ENCODE measurements around the gene CFAP97D2.
A peak's percentile ranks its signal among the peaks of the same experiment; 100 is the strongest.

The CFAP97D2 gene

DNA sequence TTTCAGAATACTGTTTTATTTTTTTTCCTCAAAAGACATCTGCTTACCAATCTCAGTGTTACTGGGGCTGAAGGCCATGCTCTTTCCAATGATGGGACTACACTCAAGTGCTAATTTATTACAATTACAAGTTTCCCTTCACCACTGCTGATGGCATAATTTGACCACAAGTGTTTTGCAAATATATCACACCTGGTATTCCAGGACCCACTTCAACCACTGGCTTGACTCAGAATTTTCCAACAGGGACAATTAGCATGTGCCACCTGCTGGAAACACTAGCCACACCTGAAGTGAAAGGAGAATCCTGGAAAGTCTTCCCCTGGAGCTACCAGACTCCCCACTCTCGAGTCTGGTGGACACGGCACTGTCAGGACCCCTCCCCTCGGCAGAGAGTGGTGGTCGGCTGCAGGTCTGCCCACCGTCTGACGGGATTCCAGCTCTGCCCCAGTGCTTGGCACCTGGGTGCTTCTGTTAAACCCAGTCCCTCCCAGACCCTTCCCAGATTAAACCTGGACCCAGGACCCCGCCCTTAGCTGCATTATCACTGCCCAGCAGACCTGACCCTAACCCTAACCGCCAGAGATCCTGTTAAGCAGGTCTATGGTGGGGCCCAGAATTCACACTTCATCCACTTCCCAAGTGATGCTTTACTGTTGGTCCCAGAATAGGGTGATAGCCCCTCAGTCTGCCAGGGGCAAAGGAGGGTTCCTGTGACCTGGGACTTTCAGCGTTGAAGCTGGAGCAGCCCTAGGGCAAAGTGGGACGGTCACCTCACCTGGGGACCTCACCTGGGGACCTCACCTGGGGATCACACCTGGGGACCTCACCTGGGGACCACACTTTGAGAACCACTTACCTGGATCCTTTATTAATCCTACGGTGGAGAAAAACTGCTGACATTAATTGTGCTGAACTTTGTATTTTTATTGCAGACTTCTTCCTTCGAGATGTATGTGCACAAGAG, 29.0 kb upstream of the CFAP97D2 start:
- Histone ChIP-seq H3K36me3 (ENCODE audit: control insufficient read depth in 1 of 2, insufficient read depth in 2 of 2, low read length in 2 of 2) (no peaks in the 10 kb centered on the region), H3K27ac (ENCODE audit: low read depth, low read length) (no peak overlapping the region), H3K9me3 (ENCODE audit: control insufficient read depth in 1 of 2, low read length in 2 of 2) (no peaks in the 10 kb centered on the region), H3K4me1 (ENCODE audit: control insufficient read depth in 1 of 2, insufficient read depth in 2 of 2, low read length in 2 of 2) (peaks cover 16 to 17% of the 10 kb centered on the region in 2 donors), H3K9ac (ENCODE audit: low read depth in 1 of 2, low read length in 2 of 2) (no peak overlapping the region), H3K27me3 (ENCODE audit: control insufficient read depth in 1 of 2, insufficient read depth in 2 of 2, low read length in 2 of 2) (no peaks in the 10 kb centered on the region), H3K4me3 (ENCODE audit: low read depth in 1 of 2, low read length in 2 of 2) (no peak overlapping the region)

DNA sequence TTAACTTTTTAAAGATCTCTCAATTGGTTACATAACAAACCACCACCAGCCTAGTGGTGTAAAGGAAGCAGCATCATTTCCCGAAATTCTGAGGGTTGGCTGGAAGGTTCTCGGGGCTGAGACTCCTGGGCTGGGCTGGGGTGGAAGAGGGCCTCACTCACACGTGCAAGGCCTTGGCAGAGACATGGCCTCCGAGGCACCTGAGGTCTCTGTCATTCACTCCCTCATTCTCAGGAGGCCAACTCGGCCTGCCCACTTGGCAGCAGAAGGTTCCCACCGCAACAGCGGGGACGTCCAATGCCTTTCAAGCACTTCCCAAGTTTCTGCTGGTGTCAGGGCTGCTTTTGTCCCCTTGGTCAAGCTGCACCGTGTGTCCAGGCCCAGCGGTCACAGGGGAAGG, 28.0 kb upstream of the CFAP97D2 start:
- Histone ChIP-seq H3K9ac (ENCODE audit: low read depth in 1 of 2, low read length in 2 of 2) (no peak overlapping the region), H3K4me3 (ENCODE audit: low read depth in 1 of 2, low read length in 2 of 2) (no peak overlapping the region), H3K27me3 (ENCODE audit: control insufficient read depth in 1 of 2, insufficient read depth in 2 of 2, low read length in 2 of 2) (no peaks in the 10 kb centered on the region), H3K9me3 (ENCODE audit: control insufficient read depth in 1 of 2, low read length in 2 of 2) (no peaks in the 10 kb centered on the region), H3K36me3 (ENCODE audit: control insufficient read depth in 1 of 2, insufficient read depth in 2 of 2, low read length in 2 of 2) (no peaks in the 10 kb centered on the region), H3K4me1 (ENCODE audit: control insufficient read depth in 1 of 2, insufficient read depth in 2 of 2, low read length in 2 of 2) (peaks cover 16 to 17% of the 10 kb centered on the region in 2 donors), H3K27ac (ENCODE audit: low read depth, low read length) (no peak overlapping the region)

DNA sequence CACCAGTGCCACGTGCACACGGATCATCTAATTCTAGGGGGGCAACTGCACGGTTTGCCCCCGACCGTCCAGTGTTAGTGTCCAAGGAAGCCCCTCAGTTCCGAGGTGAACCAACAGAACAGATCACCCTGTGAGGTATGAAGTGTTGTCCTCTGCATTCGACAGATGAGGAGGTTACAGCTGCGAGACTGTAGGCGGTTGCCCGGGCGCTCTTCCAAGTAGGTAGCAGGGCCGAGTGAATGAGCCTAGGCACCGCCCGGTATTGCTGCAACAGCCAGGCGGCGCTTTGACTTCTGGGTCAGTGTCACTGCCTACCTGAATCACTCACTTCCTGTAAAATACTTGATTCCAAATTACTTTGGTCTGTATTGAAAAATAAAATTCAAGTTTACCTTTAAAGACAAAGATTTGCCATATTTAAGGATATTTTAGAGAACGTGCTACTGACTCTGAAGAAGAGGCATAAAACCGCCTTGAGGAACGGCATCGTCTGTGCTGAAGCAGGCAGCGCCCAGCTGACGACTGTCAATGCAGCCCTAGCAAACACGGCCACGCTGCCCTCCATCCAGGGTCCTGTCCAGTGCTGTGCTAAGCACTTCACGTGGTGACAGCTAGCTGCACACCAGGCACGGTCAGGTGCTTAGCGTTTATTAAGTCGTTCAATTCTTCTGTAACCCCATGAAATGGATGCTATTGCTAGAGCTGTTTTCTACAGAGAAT, 27.3 kb upstream of the CFAP97D2 start:
- no peak overlapping the region for H3K4me3 ChIP-seq (ENCODE audit: low read depth in 1 of 2, low read length in 2 of 2)
- peaks cover 16 to 17% of the 10 kb centered on the region in 2 donors for H3K4me1 ChIP-seq (ENCODE audit: control insufficient read depth in 1 of 2, insufficient read depth in 2 of 2, low read length in 2 of 2)
- H3K27ac ChIP-seq (ENCODE audit: low read depth, low read length), result no peak overlapping the region
- no peak overlapping the region for H3K9ac ChIP-seq (ENCODE audit: low read depth in 1 of 2, low read length in 2 of 2)
- H3K36me3 ChIP-seq (ENCODE audit: control insufficient read depth in 1 of 2, insufficient read depth in 2 of 2, low read length in 2 of 2), result no peaks in the 10 kb centered on the region
- H3K9me3 ChIP-seq (ENCODE audit: control insufficient read depth in 1 of 2, low read length in 2 of 2), result no peaks in the 10 kb centered on the region
- no peaks in the 10 kb centered on the region for H3K27me3 ChIP-seq (ENCODE audit: control insufficient read depth in 1 of 2, insufficient read depth in 2 of 2, low read length in 2 of 2)

DNA sequence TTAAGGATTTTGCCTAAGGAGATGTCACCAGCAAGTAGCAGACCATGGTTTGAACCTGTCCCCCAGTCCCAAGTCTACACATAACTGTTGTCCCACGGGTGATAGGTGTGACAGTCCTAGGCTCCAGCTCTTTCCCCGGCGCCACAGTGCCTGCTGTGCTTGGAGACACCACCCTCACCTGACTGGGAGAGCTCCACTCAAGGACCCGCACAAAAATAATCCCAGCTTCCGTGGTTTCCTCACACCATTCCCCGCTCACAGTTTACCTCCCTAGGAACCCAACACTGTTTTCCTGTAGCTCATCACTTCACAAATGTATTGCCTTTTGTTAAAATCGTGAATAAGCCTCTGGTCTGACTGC, 26.8 kb upstream of the CFAP97D2 start:
- Histone ChIP-seq H3K27ac (ENCODE audit: low read depth, low read length) (no peak overlapping the region), H3K4me1 (ENCODE audit: control insufficient read depth in 1 of 2, insufficient read depth in 2 of 2, low read length in 2 of 2) (peaks cover 16 to 17% of the 10 kb centered on the region in 2 donors), H3K4me3 (ENCODE audit: low read depth in 1 of 2, low read length in 2 of 2) (no peak overlapping the region), H3K9me3 (ENCODE audit: control insufficient read depth in 1 of 2, low read length in 2 of 2) (no peaks in the 10 kb centered on the region), H3K36me3 (ENCODE audit: control insufficient read depth in 1 of 2, insufficient read depth in 2 of 2, low read length in 2 of 2) (no peaks in the 10 kb centered on the region), H3K27me3 (ENCODE audit: control insufficient read depth in 1 of 2, insufficient read depth in 2 of 2, low read length in 2 of 2) (no peaks in the 10 kb centered on the region), H3K9ac (ENCODE audit: low read depth in 1 of 2, low read length in 2 of 2) (no peak overlapping the region)

DNA sequence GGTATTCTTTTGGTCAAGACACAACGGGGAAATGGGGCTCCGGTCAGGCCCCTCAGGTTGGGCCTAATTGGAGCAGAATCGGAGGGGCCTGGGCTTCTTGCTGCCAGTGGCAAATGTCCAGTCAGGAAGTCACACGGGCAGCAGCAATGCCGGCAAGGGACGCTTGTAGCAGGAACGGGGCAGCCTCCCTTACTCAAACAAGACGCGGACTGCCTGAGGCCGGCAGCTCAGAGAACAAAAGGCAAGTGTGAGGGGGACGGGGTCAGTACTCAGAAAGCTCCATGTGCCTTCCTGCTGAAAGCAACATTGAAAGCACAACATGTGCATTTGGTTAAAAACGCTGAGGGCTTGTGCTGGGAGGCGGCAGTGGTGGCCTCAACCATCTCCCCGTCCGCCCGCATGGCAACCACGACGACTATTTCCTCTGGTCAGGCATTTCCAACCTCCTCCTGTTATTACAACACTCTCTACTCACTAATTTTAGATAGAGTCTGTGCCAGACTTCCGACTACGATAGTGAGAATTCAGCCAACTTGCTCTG, 26.2 kb upstream of the CFAP97D2 start:
- H3K27me3 ChIP-seq (ENCODE audit: control insufficient read depth in 1 of 2, insufficient read depth in 2 of 2, low read length in 2 of 2), result no peaks in the 10 kb centered on the region
- peaks cover 16 to 17% of the 10 kb centered on the region in 2 donors for H3K4me1 ChIP-seq (ENCODE audit: control insufficient read depth in 1 of 2, insufficient read depth in 2 of 2, low read length in 2 of 2)
- no peak overlapping the region for H3K4me3 ChIP-seq (ENCODE audit: low read depth in 1 of 2, low read length in 2 of 2)
- H3K9me3 ChIP-seq (ENCODE audit: control insufficient read depth in 1 of 2, low read length in 2 of 2), result no peaks in the 10 kb centered on the region
- no peaks in the 10 kb centered on the region for H3K36me3 ChIP-seq (ENCODE audit: control insufficient read depth in 1 of 2, insufficient read depth in 2 of 2, low read length in 2 of 2)
- H3K9ac ChIP-seq (ENCODE audit: low read depth in 1 of 2, low read length in 2 of 2), result no peak overlapping the region
- no peak overlapping the region for H3K27ac ChIP-seq (ENCODE audit: low read depth, low read length)

DNA sequence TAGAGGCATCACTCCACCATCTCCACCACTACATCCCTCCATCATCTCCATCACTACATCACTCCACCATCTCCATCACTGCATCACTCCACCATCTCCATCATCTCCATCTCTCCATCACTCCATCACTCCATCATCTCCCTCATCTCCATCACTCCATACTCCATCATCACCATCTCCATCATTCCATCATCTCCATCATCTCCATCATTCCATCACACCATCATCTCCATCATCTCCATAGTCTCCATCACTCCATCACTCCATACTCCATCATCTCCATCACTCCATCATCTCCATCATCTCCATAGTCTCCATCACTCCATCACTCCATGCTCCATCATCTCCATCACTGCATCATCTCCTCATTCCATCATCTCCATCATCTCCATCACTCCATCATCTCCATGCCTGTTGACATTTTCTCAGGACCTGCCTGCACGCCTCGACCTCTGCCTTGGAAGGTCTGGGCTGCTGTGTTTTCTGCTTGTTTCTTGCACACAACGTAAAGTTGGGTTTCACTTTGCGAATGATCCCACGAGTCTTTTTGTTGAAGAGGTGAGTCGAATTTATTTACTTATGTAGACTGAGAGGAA, 25.5 kb upstream of the CFAP97D2 start:
- no peaks in the 10 kb centered on the region for H3K27me3 ChIP-seq (ENCODE audit: control insufficient read depth in 1 of 2, insufficient read depth in 2 of 2, low read length in 2 of 2)
- no peak overlapping the region for H3K27ac ChIP-seq (ENCODE audit: low read depth, low read length)
- H3K9ac ChIP-seq (ENCODE audit: low read depth in 1 of 2, low read length in 2 of 2), result no peak overlapping the region
- H3K4me3 ChIP-seq (ENCODE audit: low read depth in 1 of 2, low read length in 2 of 2), result no peak overlapping the region
- H3K36me3 ChIP-seq (ENCODE audit: control insufficient read depth in 1 of 2, insufficient read depth in 2 of 2, low read length in 2 of 2), result no peaks in the 10 kb centered on the region
- peaks cover 11 to 17% of the 10 kb centered on the region in 2 donors for H3K4me1 ChIP-seq (ENCODE audit: control insufficient read depth in 1 of 2, insufficient read depth in 2 of 2, low read length in 2 of 2)
- no peaks in the 10 kb centered on the region for H3K9me3 ChIP-seq (ENCODE audit: control insufficient read depth in 1 of 2, low read length in 2 of 2)

DNA sequence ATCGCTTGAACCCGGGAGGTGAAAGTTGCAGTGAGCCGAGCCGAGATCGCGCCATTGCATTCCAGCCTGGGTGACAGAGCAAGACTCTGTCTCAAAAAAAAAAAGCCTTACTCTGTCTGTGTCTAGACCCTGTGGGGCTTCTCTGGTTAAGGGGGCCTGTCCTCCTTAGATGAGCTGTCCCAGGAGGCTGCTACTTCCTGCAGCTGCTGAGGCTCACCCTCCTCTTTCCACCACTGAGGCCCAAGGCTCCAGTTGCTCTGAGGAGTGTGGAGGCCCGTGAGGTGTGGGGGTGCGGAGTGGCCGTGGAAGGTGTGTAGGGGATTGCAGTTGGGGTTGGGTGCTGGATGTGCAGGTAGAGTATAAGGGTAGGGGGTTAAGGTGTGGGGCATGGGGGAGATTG, 24.6 kb upstream of the CFAP97D2 start:
- H3K36me3 ChIP-seq (ENCODE audit: control insufficient read depth in 1 of 2, insufficient read depth in 2 of 2, low read length in 2 of 2), result no peaks in the 10 kb centered on the region
- no peak overlapping the region for H3K9ac ChIP-seq (ENCODE audit: low read depth in 1 of 2, low read length in 2 of 2)
- no peak overlapping the region for H3K4me3 ChIP-seq (ENCODE audit: low read depth in 1 of 2, low read length in 2 of 2)
- no peak overlapping the region for H3K27ac ChIP-seq (ENCODE audit: low read depth, low read length)
- no peaks in the 10 kb centered on the region for H3K27me3 ChIP-seq (ENCODE audit: control insufficient read depth in 1 of 2, insufficient read depth in 2 of 2, low read length in 2 of 2)
- peaks cover 11 to 17% of the 10 kb centered on the region in 2 donors for H3K4me1 ChIP-seq (ENCODE audit: control insufficient read depth in 1 of 2, insufficient read depth in 2 of 2, low read length in 2 of 2)
- no peaks in the 10 kb centered on the region for H3K9me3 ChIP-seq (ENCODE audit: control insufficient read depth in 1 of 2, low read length in 2 of 2)

DNA sequence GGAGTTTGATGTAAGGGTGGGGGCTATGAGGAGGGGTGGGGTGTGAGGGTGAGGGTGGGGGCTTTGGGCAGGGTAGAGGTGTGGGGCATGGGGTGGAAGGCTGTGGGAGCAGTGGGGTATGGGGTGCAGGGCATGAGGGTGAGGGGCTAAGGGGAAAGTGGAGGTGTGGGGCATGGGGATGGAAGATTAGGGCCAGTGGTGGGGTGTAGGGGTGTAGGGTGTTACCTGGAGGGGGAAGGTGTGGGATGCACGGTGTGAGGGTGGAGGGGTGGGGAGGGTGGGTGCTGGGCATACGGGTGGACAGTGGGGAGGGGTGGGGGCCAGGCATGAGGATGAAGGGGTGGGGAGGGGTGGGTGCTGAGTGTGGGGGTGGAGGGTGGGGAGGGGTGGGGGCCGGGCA, 23.7 kb upstream of the CFAP97D2 start:
- no peak overlapping the region for H3K9ac ChIP-seq (ENCODE audit: low read depth in 1 of 2, low read length in 2 of 2)
- no peaks in the 10 kb centered on the region for H3K27me3 ChIP-seq (ENCODE audit: control insufficient read depth in 1 of 2, insufficient read depth in 2 of 2, low read length in 2 of 2)
- no peak overlapping the region for H3K4me3 ChIP-seq (ENCODE audit: low read depth in 1 of 2, low read length in 2 of 2)
- H3K9me3 ChIP-seq (ENCODE audit: control insufficient read depth in 1 of 2, low read length in 2 of 2), result no peaks in the 10 kb centered on the region
- no peaks in the 10 kb centered on the region for H3K36me3 ChIP-seq (ENCODE audit: control insufficient read depth in 1 of 2, insufficient read depth in 2 of 2, low read length in 2 of 2)
- H3K27ac ChIP-seq (ENCODE audit: low read depth, low read length), result no peak overlapping the region
- H3K4me1 ChIP-seq (ENCODE audit: control insufficient read depth in 1 of 2, insufficient read depth in 2 of 2, low read length in 2 of 2), result peaks cover 11 to 15% of the 10 kb centered on the region in 2 donors

DNA sequence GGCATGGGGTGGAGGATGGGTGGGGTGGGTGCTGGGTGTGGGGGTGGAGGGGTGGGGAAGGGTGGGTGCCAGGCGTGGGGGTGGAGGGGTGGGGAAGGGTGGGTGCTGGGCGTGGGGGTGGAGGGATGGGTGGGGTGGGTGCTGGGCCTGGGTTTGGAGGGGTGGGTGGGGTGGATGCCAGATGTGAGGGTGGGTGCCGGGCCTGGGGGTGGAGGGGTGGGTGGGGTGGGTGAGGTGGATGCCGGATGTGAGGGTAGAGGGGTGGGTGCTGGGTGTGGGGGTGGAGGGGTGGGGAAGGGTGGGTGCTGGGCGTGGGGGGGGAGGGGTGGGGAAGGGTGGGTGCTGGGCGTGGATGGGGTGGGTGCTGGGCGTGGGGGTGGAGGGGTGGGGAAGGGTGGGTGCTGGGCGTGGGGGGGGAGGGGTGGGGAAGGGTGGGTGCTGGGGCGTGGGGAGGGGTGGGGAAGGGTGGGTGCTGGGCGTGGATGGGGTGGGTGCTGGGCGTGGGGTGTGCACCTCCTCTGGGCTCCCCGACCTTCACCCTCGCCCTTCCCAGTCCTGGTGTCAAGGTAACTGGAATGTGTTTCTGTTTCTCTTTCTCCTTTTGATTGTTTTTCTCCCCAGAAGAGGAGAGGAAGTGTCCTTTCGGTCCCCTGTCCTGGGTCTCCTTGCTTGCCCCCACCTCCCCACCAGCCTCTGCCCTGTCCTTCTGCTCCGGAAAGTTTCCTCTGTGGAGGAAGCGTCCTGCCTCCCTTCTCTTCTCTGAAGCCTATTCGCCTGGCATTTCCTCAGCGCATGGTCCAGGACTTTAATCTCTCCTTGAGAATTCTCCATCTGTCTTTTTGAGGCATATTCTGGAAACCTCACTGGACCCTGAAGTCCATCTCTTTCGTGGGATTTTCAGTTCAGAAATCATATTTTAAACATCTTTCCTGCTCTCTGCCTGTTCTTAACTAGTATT, 22.9 kb upstream of the CFAP97D2 start:
- peak overlapping the region; percentile 32 to 45 for H3K4me3 ChIP-seq (ENCODE audit: low read depth in 1 of 2, low read length in 2 of 2)
- no peaks in the 10 kb centered on the region for H3K27me3 ChIP-seq (ENCODE audit: control insufficient read depth in 1 of 2, insufficient read depth in 2 of 2, low read length in 2 of 2)
- H3K9me3 ChIP-seq (ENCODE audit: control insufficient read depth in 1 of 2, low read length in 2 of 2), result no peaks in the 10 kb centered on the region
- peak overlapping the region in 1 of 2 donors; percentile 45 for H3K9ac ChIP-seq (ENCODE audit: low read depth in 1 of 2, low read length in 2 of 2)
- H3K36me3 ChIP-seq (ENCODE audit: control insufficient read depth in 1 of 2, insufficient read depth in 2 of 2, low read length in 2 of 2), result no peaks in the 10 kb centered on the region
- H3K4me1 ChIP-seq (ENCODE audit: control insufficient read depth in 1 of 2, insufficient read depth in 2 of 2, low read length in 2 of 2), result peaks cover 7 to 9% of the 10 kb centered on the region in 2 donors
- H3K27ac ChIP-seq (ENCODE audit: low read depth, low read length), result no peak overlapping the region
